Breast epithelium (tissue), 3 donors: ENCODE results near the gene ABCC5.

Experiments
- POLR2A ChIP-seq: fragments of 450-650 bp; IDR thresholded peaks from one replicate; pipeline ENCODE4 v1.6.1; 2016; ENCODE audit warnings: antibody characterized with exemption, mild to moderate bottlenecking, moderate library complexity
- TF ChIP-seq, protein P1 (sequence below), 3 donors: fragments of 450-650 bp; IDR thresholded peaks; one replicate each; pipeline ENCODE4 v1.5.1; 2016 to 2017; ENCODE audit warnings: antibody characterized with exemption in 3 of 3, mild to moderate bottlenecking in 3 of 3, moderate library complexity in 3 of 3

DNA sequence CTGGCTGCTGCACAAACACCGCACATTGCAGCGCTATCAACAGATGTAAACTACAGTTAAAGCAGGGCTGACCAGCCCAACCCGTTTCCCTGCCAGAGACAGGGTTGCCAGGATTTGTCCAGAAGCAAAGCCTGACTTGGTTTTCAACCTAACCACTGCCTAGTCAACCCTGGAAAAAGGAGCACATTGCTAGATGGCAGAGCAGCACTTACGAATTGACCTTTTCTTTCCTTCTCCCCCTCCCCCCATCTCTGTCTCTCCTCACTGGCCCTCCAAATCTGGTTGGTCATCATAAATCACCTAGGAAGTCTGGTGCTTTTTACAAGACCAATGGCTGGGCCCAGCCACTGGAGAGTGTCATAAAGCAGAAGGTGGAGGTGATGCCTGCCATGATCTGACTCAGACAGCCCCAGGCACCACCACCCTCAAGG, 51.3 kb downstream of the ABCC5 start:
- TF ChIP-seq, protein P1, sequence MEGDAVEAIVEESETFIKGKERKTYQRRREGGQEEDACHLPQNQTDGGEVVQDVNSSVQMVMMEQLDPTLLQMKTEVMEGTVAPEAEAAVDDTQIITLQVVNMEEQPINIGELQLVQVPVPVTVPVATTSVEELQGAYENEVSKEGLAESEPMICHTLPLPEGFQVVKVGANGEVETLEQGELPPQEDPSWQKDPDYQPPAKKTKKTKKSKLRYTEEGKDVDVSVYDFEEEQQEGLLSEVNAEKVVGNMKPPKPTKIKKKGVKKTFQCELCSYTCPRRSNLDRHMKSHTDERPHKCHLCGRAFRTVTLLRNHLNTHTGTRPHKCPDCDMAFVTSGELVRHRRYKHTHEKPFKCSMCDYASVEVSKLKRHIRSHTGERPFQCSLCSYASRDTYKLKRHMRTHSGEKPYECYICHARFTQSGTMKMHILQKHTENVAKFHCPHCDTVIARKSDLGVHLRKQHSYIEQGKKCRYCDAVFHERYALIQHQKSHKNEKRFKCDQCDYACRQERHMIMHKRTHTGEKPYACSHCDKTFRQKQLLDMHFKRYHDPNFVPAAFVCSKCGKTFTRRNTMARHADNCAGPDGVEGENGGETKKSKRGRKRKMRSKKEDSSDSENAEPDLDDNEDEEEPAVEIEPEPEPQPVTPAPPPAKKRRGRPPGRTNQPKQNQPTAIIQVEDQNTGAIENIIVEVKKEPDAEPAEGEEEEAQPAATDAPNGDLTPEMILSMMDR (IDR thresholded peaks at IDR 0.05): no peak
- TF ChIP-seq POLR2A: no peak
